ENCODE data around the gene TKTL2. TPM values are rescaled to one million over a fixed set of nuclear protein-coding genes. Genes with fewer than 3 reads are reported as not detected.
A peak's percentile ranks its signal among the peaks of the same experiment; 100 is the strongest.

The TKTL2 gene
- total RNA-seq, 1 experiment from 2014 or later, result not detected

- Mint-ChIP-seq H3K4me3 (no peak overlapping the region; a peak in 1 of 5 replicates), H3K27me3 (ENCODE audit: low read depth) (no peaks in the 10 kb centered on the region), H3K9me3 (peaks cover 0 to 2% of the 10 kb centered on the region in 2 experiments; a peak in 1 of 5 replicates), H3K27ac (0 out of 7 replicates have a peak overlapping the region, but pooled peaks of 1 of the 3 experiments have one; percentile 58), H3K4me1 (0 out of 4 replicates have a peak, but pooled peaks cover 0 to 2% of the 10 kb centered on the region in 2 experiments), H3K36me3 (ENCODE audit: insufficient read depth in 1 of 3, low read depth in 3 of 3) (no peaks in the 10 kb centered on the region; a peak in 1 of 7 replicates)
- no peaks in the 10 kb centered on the region for H3K9me3 ChIP-seq (ENCODE audit: control insufficient read depth, low read depth, low read length)
- H3K79me2 ChIP-seq (ENCODE audit: insufficient read depth, low read length), result no peaks in the 10 kb centered on the region
- no peak overlapping the region for H4K5ac ChIP-seq (ENCODE audit: insufficient read length, low read depth, low read length)
- WGBS (ENCODE audit: extremely low coverage, insufficient read length, low lambda C conversion rate), result no CpG with 5 or more reads among the region's 2 CpGs
- no peak overlapping the region for H2BK20ac ChIP-seq (ENCODE audit: low read depth, low read length, poor library complexity, severe bottlenecking)
- no peak overlapping the region for H2BK120ac ChIP-seq (ENCODE audit: low read depth, low read length, poor library complexity, severe bottlenecking)
- TF ChIP-seq CTCF (conservative IDR thresholded peaks at IDR 0.05), result no peak
- H2BK15ac ChIP-seq (ENCODE audit: low read depth, low read length), result no peak overlapping the region
- H2BK5ac ChIP-seq (ENCODE audit: insufficient read length, low read length), result no peak overlapping the region
- no peak overlapping the region for H3K23ac ChIP-seq (ENCODE audit: insufficient read length, low read depth, low read length)
- no peaks in the 10 kb centered on the region for H3K23me2 ChIP-seq (ENCODE audit: insufficient read length, low read depth, low read length, poor library complexity, severe bottlenecking)
- H3K27ac ChIP-seq (ENCODE audit: insufficient read length, low read depth, low read length), result no peak overlapping the region
- H4K91ac ChIP-seq (ENCODE audit: insufficient read length, low read depth, low read length), result no peak overlapping the region
- H3K14ac ChIP-seq (ENCODE audit: insufficient read depth, low read length), result no peak overlapping the region
- no peak overlapping the region for H4K8ac ChIP-seq (replicated peaks; ENCODE audit: insufficient read length, low read depth, low read length)
- no peaks in the 10 kb centered on the region for H4K20me1 ChIP-seq (ENCODE audit: control insufficient read depth, insufficient read depth, insufficient read length)
- no peak overlapping the region for H3K4me2 ChIP-seq (ENCODE audit: insufficient read depth, insufficient read length, low read length)
- DNase-seq, result no peak
- no peaks in the 10 kb centered on the region for H3K4me1 ChIP-seq (ENCODE audit: insufficient read depth, low read length)
- H3K79me1 ChIP-seq (ENCODE audit: insufficient read depth, low read depth, low read length, poor library complexity, severe bottlenecking), result no peaks in the 10 kb centered on the region
- H3T11ph ChIP-seq (ENCODE audit: low read length), result no peak overlapping the region
- H3K9ac ChIP-seq (ENCODE audit: extremely low read depth, insufficient read length, low read length), result no peak overlapping the region
- H2AK5ac ChIP-seq (ENCODE audit: insufficient read length, low read length), result no peak overlapping the region
- H2BK12ac ChIP-seq (ENCODE audit: insufficient read length, low read depth, low read length), result no peak overlapping the region
- peak overlapping the region; percentile 65 for H2AFZ ChIP-seq (ENCODE audit: low read length)
- H3K4ac ChIP-seq (ENCODE audit: low read depth, low read length), result no peak overlapping the region
- no peaks in the 10 kb centered on the region for H3K27me3 ChIP-seq (ENCODE audit: insufficient read depth, low read length)
- no peak overlapping the region for H3K18ac ChIP-seq (ENCODE audit: insufficient read length, low read depth, low read length)
- H3K56ac ChIP-seq (ENCODE audit: insufficient read length, low read depth, low read length), result no peak overlapping the region
Measured at GRCh38 chr4:163485589-163485988, 12.0 kb upstream of the TKTL2 start.

All from H9 (cell line).